Measurements from ENCODE around the gene CNGA3.

The CNGA3 gene

DNA sequence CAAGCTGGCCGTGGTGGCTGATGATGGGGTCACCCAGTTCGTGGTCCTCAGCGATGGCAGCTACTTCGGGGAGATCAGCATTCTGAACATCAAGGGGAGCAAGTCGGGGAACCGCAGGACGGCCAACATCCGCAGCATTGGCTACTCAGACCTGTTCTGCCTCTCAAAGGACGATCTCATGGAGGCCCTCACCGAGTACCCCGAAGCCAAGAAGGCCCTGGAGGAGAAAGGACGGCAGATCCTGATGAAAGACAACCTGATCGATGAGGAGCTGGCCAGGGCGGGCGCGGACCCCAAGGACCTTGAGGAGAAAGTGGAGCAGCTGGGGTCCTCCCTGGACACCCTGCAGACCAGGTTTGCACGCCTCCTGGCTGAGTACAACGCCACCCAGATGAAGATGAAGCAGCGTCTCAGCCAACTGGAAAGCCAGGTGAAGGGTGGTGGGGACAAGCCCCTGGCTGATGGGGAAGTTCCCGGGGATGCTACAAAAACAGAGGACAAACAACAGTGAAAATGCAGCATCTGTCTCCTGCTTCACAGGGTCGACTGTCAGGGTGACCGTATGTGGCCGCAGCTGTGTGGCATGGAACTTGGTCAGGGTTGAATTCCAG, 50.6 kb downstream of the CNGA3 start:
- TF ChIP-seq CTCF (IDR thresholded peaks at IDR 0.05), result no peak
- no peaks in the 10 kb centered on the region for H3K4me1 Mint-ChIP-seq
- no peak overlapping the region for H3K27ac Mint-ChIP-seq
- H3K36me3 Mint-ChIP-seq (ENCODE audit: low read depth), result no peaks in the 10 kb centered on the region
- H3K4me3 Mint-ChIP-seq, result no peak overlapping the region
- peaks cover 4% of the 10 kb centered on the region for H3K9me3 Mint-ChIP-seq
- no peak for DNase-seq
- peaks cover 32% of the 10 kb centered on the region for H3K27me3 Mint-ChIP-seq (ENCODE audit: low read depth, poor library complexity)

DNA sequence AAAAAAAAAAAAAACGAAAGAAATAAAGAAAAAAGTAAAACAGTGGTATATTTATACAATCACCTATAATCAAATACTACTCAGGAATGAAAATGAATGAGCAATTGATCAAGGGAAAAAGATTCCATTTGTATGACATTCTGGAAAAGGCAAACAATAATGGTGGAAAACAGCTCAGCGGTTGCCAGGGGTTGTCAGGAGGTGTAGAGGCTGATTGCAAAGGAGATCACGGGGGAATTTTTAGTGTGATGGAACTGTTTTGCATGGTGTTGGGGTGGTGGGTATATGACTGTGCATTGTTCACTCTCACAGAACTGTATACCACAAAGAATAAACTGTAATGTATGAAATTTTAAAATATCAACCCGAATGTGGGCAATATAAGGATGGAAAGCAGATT, 52.9 kb downstream of the CNGA3 start:
- Mint-ChIP-seq H3K4me1 (no peaks in the 10 kb centered on the region), H3K36me3 (ENCODE audit: low read depth) (no peaks in the 10 kb centered on the region), H3K4me3 (no peak overlapping the region), H3K27me3 (ENCODE audit: low read depth, poor library complexity) (peaks cover 29% of the 10 kb centered on the region), H3K27ac (no peak overlapping the region), H3K9me3 (peaks cover 4% of the 10 kb centered on the region)
- no peak for TF ChIP-seq CTCF (IDR thresholded peaks at IDR 0.05)
- DNase-seq, result no peak

DNA sequence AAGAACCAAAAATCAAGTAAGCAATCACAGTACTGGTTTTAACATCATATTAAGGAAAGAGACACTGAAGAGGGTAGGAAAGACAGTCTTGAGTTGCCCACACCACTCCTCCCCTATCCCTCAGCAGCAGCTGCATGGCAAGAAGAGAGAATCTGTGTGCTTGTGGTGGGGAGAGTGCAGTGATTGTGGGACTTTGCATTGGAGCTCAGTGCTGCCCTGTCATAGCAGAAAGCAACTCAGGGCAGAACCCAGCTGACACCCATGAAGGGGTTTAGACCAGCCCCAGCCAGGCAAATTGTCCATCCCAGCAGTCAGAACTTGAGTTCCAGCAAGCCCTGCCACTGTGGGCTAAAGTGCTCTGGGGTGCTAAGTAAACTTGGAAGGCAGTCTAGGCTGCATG, 57.6 kb downstream of the CNGA3 start:
- no peak for TF ChIP-seq CTCF (IDR thresholded peaks at IDR 0.05)
- Mint-ChIP-seq H3K4me3 (no peak overlapping the region), H3K27me3 (ENCODE audit: low read depth, poor library complexity) (peaks cover 16% of the 10 kb centered on the region), H3K27ac (no peak overlapping the region), H3K9me3 (no peaks in the 10 kb centered on the region), H3K4me1 (no peaks in the 10 kb centered on the region), H3K36me3 (ENCODE audit: low read depth) (no peaks in the 10 kb centered on the region)
- no peak for DNase-seq

GRCh38 chr2:98404556-98405250, 58.4 kb downstream of the CNGA3 start:
- TF ChIP-seq CTCF (IDR thresholded peaks at IDR 0.05), result no peak
- H3K4me1 Mint-ChIP-seq, result no peaks in the 10 kb centered on the region
- H3K36me3 Mint-ChIP-seq (ENCODE audit: low read depth), result no peaks in the 10 kb centered on the region
- no peak overlapping the region for H3K4me3 Mint-ChIP-seq
- H3K9me3 Mint-ChIP-seq, result no peaks in the 10 kb centered on the region
- H3K27ac Mint-ChIP-seq, result no peak overlapping the region
- no peak for DNase-seq
- peaks cover 14% of the 10 kb centered on the region for H3K27me3 Mint-ChIP-seq (ENCODE audit: low read depth, poor library complexity)

DNA sequence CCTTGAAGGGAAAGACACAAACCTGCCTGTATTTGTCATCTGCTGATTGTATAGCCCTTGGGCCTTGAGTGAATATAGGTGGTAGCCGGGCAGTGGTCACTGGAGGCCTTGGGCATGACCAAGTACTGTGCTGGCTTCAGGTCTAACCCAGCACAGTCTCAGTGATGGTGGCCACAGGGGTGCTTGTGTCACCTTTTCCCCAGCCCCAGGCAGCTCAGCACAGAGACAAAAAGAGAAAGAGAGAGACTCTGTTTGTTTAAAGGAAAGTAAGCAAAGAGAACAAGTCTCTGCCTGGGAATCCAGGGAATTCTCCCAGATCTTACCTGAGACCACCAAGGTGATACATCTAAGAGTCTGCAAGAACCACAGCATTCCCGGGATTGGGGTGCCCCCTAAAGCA, 59.0 kb downstream of the CNGA3 start:
- Mint-ChIP-seq H3K27ac (no peak overlapping the region), H3K27me3 (ENCODE audit: low read depth, poor library complexity) (peaks cover 10% of the 10 kb centered on the region), H3K36me3 (ENCODE audit: low read depth) (no peaks in the 10 kb centered on the region), H3K4me3 (no peak overlapping the region), H3K9me3 (no peaks in the 10 kb centered on the region), H3K4me1 (no peaks in the 10 kb centered on the region)
- no peak for DNase-seq
- TF ChIP-seq CTCF (IDR thresholded peaks at IDR 0.05), result no peak

DNA sequence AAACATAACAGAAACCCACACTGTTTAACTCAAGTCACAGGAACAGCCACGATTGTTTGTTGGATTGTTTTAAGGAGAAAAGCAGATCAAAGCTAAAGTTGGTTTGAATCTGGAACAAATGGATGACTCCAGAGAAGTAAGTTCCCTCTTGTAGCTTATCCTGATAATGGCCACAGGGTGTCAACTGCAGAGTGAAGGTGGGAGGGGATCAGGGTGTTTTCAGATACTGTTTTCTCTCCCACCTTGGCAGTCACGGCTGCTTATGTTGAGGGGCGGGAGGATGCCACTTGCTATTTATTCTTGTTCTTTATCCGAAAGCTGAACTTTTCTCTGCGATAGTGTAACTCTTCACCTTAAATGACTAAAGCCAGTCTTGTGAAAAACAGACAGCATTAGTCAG, 61.9 kb downstream of the CNGA3 start:
- Mint-ChIP-seq H3K27me3 (ENCODE audit: low read depth, poor library complexity) (no peaks in the 10 kb centered on the region), H3K9me3 (peaks cover 5% of the 10 kb centered on the region), H3K4me1 (no peaks in the 10 kb centered on the region), H3K4me3 (no peak overlapping the region), H3K27ac (no peak overlapping the region), H3K36me3 (ENCODE audit: low read depth) (no peaks in the 10 kb centered on the region)
- no peak for DNase-seq
- TF ChIP-seq CTCF (IDR thresholded peaks at IDR 0.05), result no peak
